K562 (cell line): Measurements from ENCODE around the gene KMT2A. TPM values are rescaled to one million over a fixed set of nuclear protein-coding genes. Genes with fewer than 3 reads are reported as not detected.

Experiments
- ATAC-seq: fragments of 200-7000 bp; cut with Tn5 transposase; 3 replicates; pipeline ENCODE4 v1.9.1; 2020; ENCODE audit warnings: moderate library complexity
- BruUV-seq: library from RNA; stranded (reverse); fragments of 400-500 nt; replicated peaks from 2 replicates; lab custom pipeline; 2021; lab: Mats Ljungman, UMichigan
- CTCF ChIA-PET: fragments of 300-600 bp; formaldehyde crosslinking; extraction: SDS; loops from one replicate; lab custom pipeline; 2021; ENCODE audit warnings: low intra/inter-chr PET ratio; lab: Yijun Ruan, JAX
- POLR2A ChIA-PET: fragments of 300-600, 350-650 bp; sonication (Branson Sonifier 250); formaldehyde crosslinking; extraction: SDS; loops from one replicate; lab custom pipeline; 2021; ENCODE audit warnings: antibody characterized with exemption, inconsistent platforms; lab: Yijun Ruan, JAX
- DNase-seq, 4 experiments: peaks; one replicate each; pipeline versions ENCODE4 v3.0.0 to v3.0.0-alpha.2; 2011 to 2018; ENCODE audit warnings: low spot score in 3 of 4, mixed read lengths in 3 of 4; ENCODE audit errors: extremely low read depth in 1 of 4
- FAIRE-seq: peaks from 2 replicates; lab custom pipeline; 2011; peaks lifted over from hg19 to GRCh38; lab: Jason Lieb, UNC
- H2AFZ ChIP-seq: 2 replicates; pipeline ENCODE4 v1.6.0; 2011; ENCODE audit warnings: low read depth, low read length, control low read depth, inconsistent platforms
- H3K27ac ChIP-seq: fragments of 200-600 bp; 3 replicates; pipeline ENCODE4 v1.8.0; 2011; ENCODE audit warnings: low read depth, mild to moderate bottlenecking, control low read depth, inconsistent platforms, low read length, moderate library complexity, mixed read lengths; ENCODE audit errors: extremely low read depth
- H3K27me3 ChIP-seq, 2 experiments: fragments of 300-600 bp in 1 of 2; 2 replicates in 1 of 2; 3 replicates in 1 of 2; pipeline versions ENCODE4 v1.6.0 to v1.8.0; 2011; ENCODE audit warnings: inconsistent platforms in 2 of 2, low read length in 2 of 2, mild to moderate bottlenecking in 1 of 2, mixed read lengths in 1 of 2, moderate library complexity in 1 of 2; ENCODE audit not compliant: control insufficient read depth in 2 of 2, insufficient read depth in 2 of 2
- H3K36me3 ChIP-seq: fragments of 300-600 bp; 3 replicates; pipeline ENCODE4 v1.8.0; 2011; ENCODE audit warnings: mild to moderate bottlenecking, low read length, inconsistent platforms; ENCODE audit not compliant: control insufficient read depth, insufficient read depth
- H3K4me1 ChIP-seq, 2 experiments: fragments of 200-600 bp in 1 of 2; replicated peaks in 1 of 2; 2 replicates in 1 of 2; 3 replicates in 1 of 2; pipeline versions ENCODE4 v1.5.1 to v1.8.0; 2011; ENCODE audit warnings: inconsistent platforms in 2 of 2, low read length in 2 of 2, mild to moderate bottlenecking in 1 of 2, mixed read lengths in 1 of 2, moderate library complexity in 1 of 2; ENCODE audit not compliant: control insufficient read depth in 2 of 2, insufficient read depth in 2 of 2
- H3K4me2 ChIP-seq: 2 replicates; pipeline ENCODE4 v1.6.1; 2011; ENCODE audit warnings: low read length, control low read depth, inconsistent platforms, mixed read lengths; ENCODE audit not compliant: insufficient read depth
- H3K4me3 ChIP-seq: fragments of 200-600 bp; sonication (generic), shearing (Covaris generic); 2 replicates; pipeline ENCODE4 v1.5.1; 2016; ENCODE audit warnings: control low read depth, inconsistent platforms
- H3K79me2 ChIP-seq: fragments of 200-600 bp; 3 replicates; pipeline ENCODE4 v1.8.0; 2011; ENCODE audit warnings: low read length, inconsistent platforms; ENCODE audit not compliant: control insufficient read depth, insufficient read depth
- H3K9ac ChIP-seq, 2 experiments: 2 replicates each; pipeline versions ENCODE4 v1.6.0 to v1.6.1; 2011; ENCODE audit warnings: low read depth in 2 of 2, low read length in 2 of 2, control low read depth in 1 of 2, inconsistent platforms in 1 of 2, mild to moderate bottlenecking in 1 of 2, mixed read lengths in 1 of 2; ENCODE audit not compliant: insufficient read depth in 1 of 2
- H3K9me1 ChIP-seq: one replicate; pipeline ENCODE4 v1.6.0; 2011; ENCODE audit warnings: inconsistent platforms, mild to moderate bottlenecking, low read length, moderate library complexity; ENCODE audit not compliant: control insufficient read depth, insufficient read depth
- H3K9me3 ChIP-seq: replicated peaks from 2 replicates; pipeline ENCODE4 v1.5.1; 2011; ENCODE audit warnings: low read depth, low read length, inconsistent platforms; ENCODE audit not compliant: control insufficient read depth, insufficient read depth
- H4K20me1 ChIP-seq: replicated peaks from 2 replicates; pipeline ENCODE4 v1.6.1; 2011; ENCODE audit warnings: low read length, inconsistent platforms, mixed read lengths; ENCODE audit not compliant: control insufficient read depth, insufficient read depth
- AFF4 ChIP-seq: sonication (generic); formaldehyde crosslinking; IDR thresholded peaks from 2 replicates; pipeline ENCODE4 v1.8.0; 2023; ENCODE audit warnings: mild to moderate bottlenecking, missing genetic modification reagents
- CEBPG ChIP-seq, 3 experiments: fragments of 200-800 bp in 1 of 3; sonication (Bioruptor generic) in 1 of 3; sonication (generic) in 1 of 3; formaldehyde crosslinking in 1 of 3; IDR thresholded peaks in 2 of 3; conservative IDR thresholded peaks in 1 of 3; 2 replicates each; pipeline versions ENCODE4 v1.6.1 to v1.8.0; 2016 to 2022; ENCODE audit warnings: missing compliant biosample characterization in 2 of 3, missing genetic modification characterization in 2 of 3, mild to moderate bottlenecking in 1 of 3, missing genetic modification reagents in 1 of 3
- CHD1 ChIP-seq: fragments of 200-600 bp; sonication (generic); IDR thresholded peaks from one replicate; pipeline ENCODE4 v1.6.1; 2012; ENCODE audit warnings: mild to moderate bottlenecking, moderate library complexity, low read length, inconsistent platforms
- E2F1 ChIP-seq: sonication (generic); formaldehyde crosslinking; IDR thresholded peaks from 2 replicates; pipeline ENCODE4 v1.8.1; 2023; ENCODE audit warnings: mild to moderate bottlenecking, missing genetic modification reagents, moderate library complexity
- ELF1 ChIP-seq: fragments of 200-800 bp; sonication (Bioruptor generic); IDR thresholded peaks from 2 replicates; pipeline ENCODE4 v1.6.1; 2016; ENCODE audit warnings: missing genetic modification characterization, missing compliant biosample characterization
- FOXA1 ChIP-seq: fragments of 450-650 bp; IDR thresholded peaks from 2 replicates; pipeline ENCODE4 v1.6.1; 2016; ENCODE audit warnings: mild to moderate bottlenecking, borderline replicate concordance
- FOXK2 ChIP-seq, 2 experiments: fragments of 450-650 bp; IDR thresholded peaks in 1 of 2; conservative IDR thresholded peaks in 1 of 2; 2 replicates each; pipeline ENCODE4 v1.6.1; 2016; ENCODE audit warnings: low read depth in 2 of 2, mild to moderate bottlenecking in 1 of 2
- MYNN ChIP-seq, 2 experiments: sonication (generic); formaldehyde crosslinking in 1 of 2; IDR thresholded peaks; 2 replicates each; pipeline versions ENCODE4 v1.5.0 to v1.6.1; 2016 to 2020; ENCODE audit warnings: antibody characterized with exemption in 1 of 2, missing genetic modification reagents in 1 of 2
- RB1 ChIP-seq: fragments of 450-650 bp; IDR thresholded peaks from 2 replicates; pipeline ENCODE4 v1.6.1; 2017; ENCODE audit warnings: low read depth, mild to moderate bottlenecking
- ZBTB1 ChIP-seq: sonication (generic); formaldehyde crosslinking; IDR thresholded peaks from 2 replicates; pipeline ENCODE4 v1.8.1; 2023; ENCODE audit warnings: missing genetic modification reagents, low read depth, mild to moderate bottlenecking, borderline replicate concordance
- ZBTB9 ChIP-seq: fragments of 450-650 bp; formaldehyde crosslinking; IDR thresholded peaks from 2 replicates; pipeline ENCODE4 v1.4.0; 2020; ENCODE audit warnings: mild to moderate bottlenecking, moderate library complexity
- ZFX ChIP-seq: sonication (generic); formaldehyde crosslinking; IDR thresholded peaks from 2 replicates; pipeline ENCODE4 v1.8.0; 2022; ENCODE audit warnings: mild to moderate bottlenecking, missing genetic modification reagents, moderate library complexity
- WGBS: fragments of 100-300 bp; shearing (Covaris generic); methylation state at CpG from one replicate; pipeline ENCODE4 v1.1.6; 2016; ENCODE audit warnings: low coverage, mixed read lengths; ENCODE audit not compliant: insufficient coverage; ENCODE audit errors: missing lambda C conversion rate; 5-methylcytosine and 5-hydroxymethylcytosine counted together
- in situ Hi-C: fragments of 300-500 bp; cut with MboI; formaldehyde crosslinking; loops from 4 replicates; pipeline ENCODE4 v1.15.0; 2018; ENCODE audit warnings: inconsistent platforms, mixed read lengths
- intact Hi-C: fragments of 100-400 bp; cut with micrococcal nuclease; formaldehyde crosslinking; loops from 2 replicates; pipeline ENCODE4 v1.14.2; 2022
- polyA plus RNA-seq, 8 experiments: library from polyadenylated mRNA; depleted of rRNA in 4 of 8; stranded (reverse) in 5 of 8; unstranded in 3 of 8; fragments of >200 nt; fragmentation: Nextera tagmentation in 2 of 8; fragmentation: Illumina TruSeq in 1 of 8; extraction: Ambion mirVana in 2 of 8; extraction: Trizol in 1 of 8; gene quantifications; 2 replicates each; pipeline versions ENCODE4 v1.2.1 to v1.2.3, GENCODE V29; 2011 to 2014; ENCODE audit warnings: inconsistent platforms in 1 of 8, missing spikeins in 1 of 8
- total RNA-seq, 7 experiments: library from RNA; depleted of rRNA in 6 of 7; stranded (reverse); fragments of >200 nt in 6 of 7; fragmentation: Illumina TruSeq in 2 of 7; extraction: Trizol in 2 of 7; gene quantifications; 2 replicates each; pipeline versions ENCODE4 v1.2.1 to v1.2.3, GENCODE V29; 2011 to 2021; ENCODE audit warnings: low replicate concordance in 1 of 7

The KMT2A gene
- total and polyA plus RNA-seq, 9 of the 15 experiments (the other 6 are each of a cell fraction or from before 2014, with no cell fraction given) = 9.6 to 59.9 (median 32.6) TPM

- Histone ChIP-seq H3K27me3 (no peaks in the 10 kb centered on the region), H2AFZ (peak overlapping the region; percentile 99), H3K9me1 (no peaks in the 10 kb centered on the region), H3K4me3 (peak overlapping the region; percentile 95), H3K27ac (peak overlapping the region; percentile 96), H3K9ac (peak overlapping the region; percentile 91 to 98), H3K36me3 (peaks cover 53% of the 10 kb centered on the region), H3K4me1 (peaks cover 15 to 17% of the 10 kb centered on the region in 2 experiments; a peak in 4 of 5 replicates), H3K4me2 (peak overlapping the region; percentile 96), H3K79me2 (peaks cover 68% of the 10 kb centered on the region), H4K20me1 (peaks cover 11% of the 10 kb centered on the region; the same call in 1 of the 2 replicates), H3K9me3 (no peaks in the 10 kb centered on the region)
- intact Hi-C loops (loop anchor here (1.0 to 10.0 kb wide), 3 partner anchors 35 to 163 kb away; partner anchors contain the start of gene IFT46), in situ Hi-C loops (no loop called here)
- POLR2A ChIA-PET = interaction anchor here (0.6 to 1.6 kb wide), 6 partner anchors 8 to 114 kb away, joined by 3 to 6 read pairs (median 4); partner anchors contain the start of gene KMT2A
- ATAC-seq = peak; percentile 53
- BruUV-seq = TSS peak; percentile 58
- FAIRE-seq = no peak
- under 1% methylated on average over 22 of the region's 22 CpGs for WGBS
- CTCF ChIA-PET = no interaction called here
- DNase-seq = peak in 1 of 4 experiments; percentile 19
- TF ChIP-seq ELF1 (tag) (0 out of 2 replicates have a peak, but pooled peaks have one; percentile 3), E2F1 (CRISPR knock-in tag) (peak; percentile 39; the same call in 1 of the 2 replicates), ZFX (CRISPR knock-in tag) (0 out of 2 replicates have a peak, but pooled peaks have one; percentile 2), FOXK2 (conservative IDR thresholded peaks at IDR 0.05 in 1 of 2, IDR thresholded peaks at IDR 0.05 in 1 of 2; ENCODE audit: low read depth in 2 of 2) (no peak), ZBTB9 (CRISPR knock-in tag) (no peak), MYNN (IDR thresholded peaks at IDR 0.05) (no peak), MYNN (CRISPR knock-in tag; IDR thresholded peaks at IDR 0.05) (no peak), FOXA1 (no peak), CHD1 (peak; percentile 77), ZBTB1 (CRISPR knock-in tag) (peak; percentile 47; the same call in 1 of the 2 replicates), RB1 (no peak), AFF4 (CRISPR knock-in tag) (peak; percentile 63; the same call in 1 of the 2 replicates), CEBPG (CRISPR knock-in tag; IDR thresholded peaks at IDR 0.05) (no peak), CEBPG (tag; conservative IDR thresholded peaks at IDR 0.05 in 1 of 2, IDR thresholded peaks at IDR 0.05 in 1 of 2) (peak in 1 of 2 experiments; percentile 60; a peak in 2 of 4 replicates)
These were observed 34.3 kb upstream of the KMT2A start for GRCh38 chr11:118401880-118402590.
